Dermis lymphatic vessel endothelial cell (primary cell): ENCODE data around the gene ASCL1. TPM values are rescaled to one million over a fixed set of nuclear protein-coding genes. Genes with fewer than 3 reads are reported as not detected.

ENCODE experiments used
- total RNA-seq: library from RNA; depleted of rRNA; stranded (reverse); fragments of >200 nt; gene quantifications from 2 replicates; pipeline ENCODE4 v1.2.1, GENCODE V29; 2014

The ASCL1 gene
- not detected in 2 replicates for total RNA-seq

GRCh38 chr12:102957339-102958050, at the start of gene ASCL1:
Gene ASCL1 (plus strand): TSS chr12:102957674. CDS start chr12:102958245, 571 bp downstream.

GRCh38 chr12:102917026-102917787, 40.3 kb upstream of the ASCL1 start, which contains the start of gene PAH:
Gene PAH (minus strand): TSS chr12:102917244. CDS start chr12:102917130, 114 bp downstream.

Other genes starting within 250 kb of the ASCL1 start
- not detected in 2 replicates for gene PAH, start 40.4 kb upstream of the ASCL1 start, total RNA-seq